Esophagus squamous epithelium (tissue), 4 donors: ENCODE measurements around the gene ACOT8.

ENCODE experiments used
- POLR2A ChIP-seq, 4 donors: fragments of 450-650 bp; IDR thresholded peaks; one replicate each; pipeline ENCODE4 v1.6.1; 2017; ENCODE audit warnings: antibody characterized with exemption in 4 of 4, mild to moderate bottlenecking in 4 of 4, moderate library complexity in 3 of 4
- TF ChIP-seq, protein P1 (sequence below), 6 experiments: fragments of 450-650 bp in 4 of 6; fragments of 200-600 bp in 2 of 6; sonication (generic) in 2 of 6; IDR thresholded peaks; one replicate each; pipeline ENCODE4 v1.5.1; 2016 to 2019; ENCODE audit warnings: antibody characterized with exemption in 6 of 6, mild to moderate bottlenecking in 4 of 6, moderate library complexity in 4 of 6

DNA sequence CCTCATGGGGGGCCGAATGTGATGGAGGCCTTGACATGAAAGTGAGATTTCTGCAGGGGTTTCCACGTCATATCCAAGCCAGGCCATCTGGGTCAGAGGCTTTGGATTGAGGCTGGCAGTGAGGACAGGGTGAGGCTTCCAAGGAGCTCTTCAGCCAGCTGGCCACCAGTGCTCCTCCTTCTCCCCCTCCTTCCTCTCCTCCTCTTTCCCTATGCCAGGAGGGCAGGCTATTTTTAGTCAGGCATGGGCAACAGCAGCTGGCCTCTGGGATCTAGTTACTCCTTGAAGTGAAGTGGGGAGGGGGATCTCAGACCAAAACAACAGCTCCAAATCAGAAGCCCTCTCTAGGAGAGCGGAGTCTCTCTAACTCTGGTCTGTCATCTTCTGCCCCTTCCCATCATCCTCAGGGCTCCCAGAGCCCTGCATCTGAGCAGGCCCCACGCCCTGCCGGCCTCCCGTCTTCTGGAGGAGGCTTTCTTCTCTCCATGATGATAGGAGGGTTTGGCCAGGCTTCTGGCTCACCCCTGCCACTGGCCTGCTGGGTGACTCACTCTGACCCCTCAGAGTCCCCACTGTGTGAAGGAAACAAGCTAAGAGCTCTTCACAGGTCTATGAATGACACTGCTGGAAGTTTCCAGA lies 30.7 kb downstream of the ACOT8 start:
- TF ChIP-seq, protein P1, sequence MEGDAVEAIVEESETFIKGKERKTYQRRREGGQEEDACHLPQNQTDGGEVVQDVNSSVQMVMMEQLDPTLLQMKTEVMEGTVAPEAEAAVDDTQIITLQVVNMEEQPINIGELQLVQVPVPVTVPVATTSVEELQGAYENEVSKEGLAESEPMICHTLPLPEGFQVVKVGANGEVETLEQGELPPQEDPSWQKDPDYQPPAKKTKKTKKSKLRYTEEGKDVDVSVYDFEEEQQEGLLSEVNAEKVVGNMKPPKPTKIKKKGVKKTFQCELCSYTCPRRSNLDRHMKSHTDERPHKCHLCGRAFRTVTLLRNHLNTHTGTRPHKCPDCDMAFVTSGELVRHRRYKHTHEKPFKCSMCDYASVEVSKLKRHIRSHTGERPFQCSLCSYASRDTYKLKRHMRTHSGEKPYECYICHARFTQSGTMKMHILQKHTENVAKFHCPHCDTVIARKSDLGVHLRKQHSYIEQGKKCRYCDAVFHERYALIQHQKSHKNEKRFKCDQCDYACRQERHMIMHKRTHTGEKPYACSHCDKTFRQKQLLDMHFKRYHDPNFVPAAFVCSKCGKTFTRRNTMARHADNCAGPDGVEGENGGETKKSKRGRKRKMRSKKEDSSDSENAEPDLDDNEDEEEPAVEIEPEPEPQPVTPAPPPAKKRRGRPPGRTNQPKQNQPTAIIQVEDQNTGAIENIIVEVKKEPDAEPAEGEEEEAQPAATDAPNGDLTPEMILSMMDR (IDR thresholded peaks at IDR 0.05): no peak
- no peak for TF ChIP-seq POLR2A (IDR thresholded peaks at IDR 0.05)
